NAMALWA (cell line): ENCODE data around the gene GPBP1.
"Not testable (repeated sequence)": the region's sequence is repeated elsewhere in the genome, so short reads cannot be mapped to it uniquely, and the experiment has no call there.

Experiments
- DNase-seq: peaks from one replicate; pipeline ENCODE4 v3.0.0-alpha.2; 2015; ENCODE audit warnings: low spot score

GPBP1 gene, protein sequence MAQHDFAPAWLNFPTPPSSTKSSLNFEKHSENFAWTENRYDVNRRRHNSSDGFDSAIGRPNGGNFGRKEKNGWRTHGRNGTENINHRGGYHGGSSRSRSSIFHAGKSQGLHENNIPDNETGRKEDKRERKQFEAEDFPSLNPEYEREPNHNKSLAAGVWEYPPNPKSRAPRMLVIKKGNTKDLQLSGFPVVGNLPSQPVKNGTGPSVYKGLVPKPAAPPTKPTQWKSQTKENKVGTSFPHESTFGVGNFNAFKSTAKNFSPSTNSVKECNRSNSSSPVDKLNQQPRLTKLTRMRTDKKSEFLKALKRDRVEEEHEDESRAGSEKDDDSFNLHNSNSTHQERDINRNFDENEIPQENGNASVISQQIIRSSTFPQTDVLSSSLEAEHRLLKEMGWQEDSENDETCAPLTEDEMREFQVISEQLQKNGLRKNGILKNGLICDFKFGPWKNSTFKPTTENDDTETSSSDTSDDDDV

DNA sequence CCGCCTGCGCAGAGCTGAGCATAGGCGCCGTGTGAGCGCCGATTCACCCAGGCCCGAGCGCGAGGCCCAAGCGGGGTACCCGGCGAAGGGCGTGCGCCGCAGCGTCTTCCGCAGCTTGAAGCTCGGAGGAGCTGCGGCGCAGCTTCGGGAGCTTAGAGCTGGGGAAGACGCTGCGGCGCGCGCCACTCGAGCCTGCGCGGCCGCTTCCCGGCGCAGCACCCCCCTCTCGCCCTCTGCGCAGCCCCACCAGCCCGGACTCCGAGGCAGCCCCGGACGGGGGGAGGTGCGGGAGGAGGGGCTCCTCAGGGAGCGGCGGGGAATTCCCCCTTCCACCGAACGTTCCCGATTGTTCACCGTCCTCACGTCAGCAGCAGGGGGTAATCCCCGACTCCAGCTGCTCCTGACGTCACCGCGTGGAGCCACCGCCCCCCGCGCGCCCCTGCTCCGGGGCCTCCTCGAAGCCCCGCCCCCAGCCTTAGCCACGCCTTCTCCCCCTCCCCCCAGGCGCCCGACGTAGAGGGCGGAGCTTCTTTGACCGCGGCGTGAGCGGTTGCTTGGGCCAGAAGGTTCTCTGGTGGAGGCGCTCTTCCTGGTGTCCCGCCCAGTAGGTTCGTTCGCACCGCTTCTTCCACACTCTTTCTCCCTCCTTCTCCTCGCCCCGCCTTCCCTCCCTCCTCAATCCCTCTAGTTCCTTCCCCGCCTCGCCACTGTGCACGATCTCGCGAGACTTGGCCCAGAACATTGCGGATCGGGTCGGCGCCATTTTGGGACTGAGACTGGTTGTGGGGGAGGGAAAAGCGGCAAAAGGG lies at the start of gene GPBP1:
TSS of gene GPBP1 (plus strand) at position 741 of the 809 bp plus-strand sequence. CDS start 40,072 bp downstream, outside the sequence.
- DNase-seq, result peak; percentile 95

DNA sequence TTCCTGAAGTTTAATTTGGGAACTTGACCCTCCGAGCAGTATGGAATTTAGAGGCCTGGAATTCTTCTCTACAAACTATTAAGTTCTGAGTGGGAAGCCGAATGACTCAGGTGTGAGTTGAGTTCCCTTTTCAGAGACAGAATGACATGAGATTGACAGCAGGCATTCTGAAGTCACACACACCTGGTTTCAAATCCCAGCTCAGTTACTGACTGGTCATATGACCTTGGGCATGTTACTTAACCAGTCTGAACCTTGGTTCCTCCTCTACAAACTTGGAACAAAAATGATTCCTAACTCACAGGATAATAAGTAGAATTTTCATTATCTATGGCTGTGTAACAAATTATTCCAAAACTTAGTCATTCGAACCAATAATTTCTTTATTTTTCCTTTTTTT lies 45.5 kb upstream of the GPBP1 start:
- DNase-seq, result no peak

DNA sequence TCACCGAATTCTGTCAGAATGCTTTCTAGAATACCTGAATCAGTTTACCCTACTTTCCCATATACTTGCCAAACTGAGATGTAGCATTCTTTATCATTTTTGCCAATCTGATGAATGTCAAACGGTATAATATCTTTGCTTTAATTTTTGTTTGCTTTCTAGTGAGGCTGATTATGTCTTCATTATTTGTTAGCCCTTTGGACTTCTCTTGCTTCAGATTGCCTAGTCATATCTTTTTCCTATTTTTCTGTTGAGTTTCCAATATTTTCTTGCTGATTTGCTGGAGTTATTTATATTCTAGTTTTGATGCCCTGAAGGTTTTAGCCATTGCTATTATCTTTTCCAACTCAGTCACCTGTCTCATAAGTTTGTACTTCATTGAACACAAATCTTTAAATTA lies 40.3 kb upstream of the GPBP1 start:
- DNase-seq, result no peak

DNA sequence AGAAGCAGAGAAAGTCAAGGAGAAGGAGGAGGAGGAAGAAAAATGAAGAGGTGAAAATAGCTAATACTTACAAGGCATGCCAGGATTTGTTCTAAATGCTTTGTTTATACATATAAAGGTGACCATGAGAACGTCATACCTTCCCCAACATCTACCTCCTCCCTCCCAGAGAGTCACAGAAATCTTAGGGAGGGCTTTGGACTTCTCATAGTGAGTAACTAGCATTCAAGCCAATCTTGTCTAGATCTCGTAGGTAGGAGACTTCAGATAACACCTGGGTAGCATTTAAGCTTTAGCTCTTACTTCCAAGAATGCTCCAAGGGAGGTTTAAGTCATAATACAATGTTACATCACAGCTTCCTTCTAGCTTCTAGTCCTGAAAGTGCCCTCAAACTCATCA lies 36.5 kb upstream of the GPBP1 start:
- DNase-seq, result peak; percentile 1

DNA sequence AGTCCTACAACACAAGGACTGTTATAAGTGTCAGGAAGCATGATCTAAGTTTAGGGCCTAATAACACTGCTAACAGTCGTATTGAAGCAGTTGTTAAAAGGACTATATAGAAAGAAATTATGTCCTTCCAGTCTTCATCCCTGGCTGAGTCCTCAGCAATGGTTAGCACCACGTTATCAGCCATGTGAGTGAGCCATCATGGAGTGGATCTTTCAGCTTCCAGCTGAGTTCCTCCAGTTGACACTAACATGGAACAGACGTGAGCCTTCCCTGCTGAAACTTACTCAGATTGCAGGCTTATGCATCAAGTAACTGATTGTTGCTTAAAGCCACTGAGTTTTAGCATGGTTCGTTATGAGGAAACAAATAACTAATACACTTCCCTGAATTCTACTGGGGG lies 21.5 kb upstream of the GPBP1 start:
- no peak for DNase-seq

DNA sequence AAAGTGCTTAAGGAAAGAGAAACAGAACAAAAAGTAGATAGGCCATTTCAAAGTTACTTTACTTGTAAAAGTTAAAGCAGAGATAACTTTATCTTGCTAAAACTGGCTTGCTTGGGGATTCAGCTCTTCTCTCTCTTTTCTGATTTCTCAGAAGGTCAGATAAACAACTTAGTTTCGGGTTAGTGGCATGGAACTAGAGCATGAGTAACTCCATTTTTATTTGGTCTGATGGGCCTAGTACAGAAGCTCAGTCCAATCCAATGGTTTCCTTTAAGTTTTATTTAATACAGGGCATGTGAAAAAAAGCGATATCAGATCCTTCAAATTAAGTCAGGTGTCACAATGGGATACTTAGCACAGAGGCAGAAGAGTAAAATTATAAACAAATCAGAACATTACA lies 18.8 kb upstream of the GPBP1 start:
- no peak for DNase-seq

DNA sequence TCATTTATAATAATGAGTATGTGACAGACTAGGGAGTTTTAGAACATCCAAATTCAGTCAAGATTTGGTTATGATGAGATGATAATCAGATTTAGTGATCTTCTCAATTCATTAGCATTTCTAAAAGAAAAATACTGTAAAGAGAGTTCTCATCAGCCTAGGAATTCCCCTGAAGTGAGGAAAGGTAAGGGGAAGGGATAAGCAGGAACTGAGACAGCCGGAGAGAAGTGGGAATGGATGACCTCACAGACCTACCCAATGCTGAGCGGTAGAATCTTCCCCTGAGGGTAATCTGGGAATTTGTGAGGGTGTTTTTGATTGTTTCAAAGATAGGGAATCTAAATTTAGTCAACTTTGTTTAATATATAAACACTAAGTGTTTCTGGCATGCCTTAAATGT lies 16.7 kb upstream of the GPBP1 start:
- no peak for DNase-seq

DNA sequence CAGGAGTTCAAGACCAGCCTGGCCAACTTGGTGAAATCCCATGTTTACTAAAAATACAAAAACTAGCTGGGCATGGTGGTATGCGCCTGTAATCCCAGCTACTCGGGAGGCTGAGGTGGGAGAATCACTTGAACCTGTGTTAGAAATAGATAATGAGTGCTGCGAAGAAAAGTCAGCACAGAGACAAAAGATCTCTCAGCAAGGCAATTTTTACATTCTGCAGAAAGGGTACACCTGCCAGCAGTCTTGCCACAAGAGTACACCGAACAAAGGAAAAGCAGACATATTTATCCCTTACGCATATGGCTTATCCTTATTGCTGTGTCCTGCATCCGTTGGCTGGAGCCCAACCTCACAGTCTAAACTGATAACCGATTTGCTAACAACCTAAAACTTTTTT lies 16.2 kb upstream of the GPBP1 start:
- DNase-seq, result no peak

DNA sequence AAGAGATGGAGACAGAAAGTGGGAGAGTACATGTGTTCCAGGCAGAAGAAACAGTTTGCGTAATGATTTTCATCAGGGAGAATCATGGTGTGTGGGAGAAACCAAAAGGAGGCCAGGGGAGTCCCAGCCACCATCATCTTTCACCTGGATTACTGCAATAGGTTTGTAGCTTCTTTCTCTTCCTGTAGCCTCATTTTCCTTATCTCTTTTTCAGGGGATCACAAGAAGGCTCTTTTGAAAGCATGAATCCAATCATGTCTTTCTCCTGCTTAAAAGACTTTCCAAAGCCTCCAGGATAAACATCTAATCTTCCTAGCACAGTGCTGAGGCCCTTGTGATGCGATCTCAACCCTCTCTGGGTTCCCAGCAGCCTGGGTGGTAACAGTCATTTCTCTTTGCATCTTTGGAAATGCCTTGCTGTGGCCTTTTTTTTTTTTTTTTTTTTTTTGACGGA lies 10.3 kb upstream of the GPBP1 start:
- no peak for DNase-seq

DNA sequence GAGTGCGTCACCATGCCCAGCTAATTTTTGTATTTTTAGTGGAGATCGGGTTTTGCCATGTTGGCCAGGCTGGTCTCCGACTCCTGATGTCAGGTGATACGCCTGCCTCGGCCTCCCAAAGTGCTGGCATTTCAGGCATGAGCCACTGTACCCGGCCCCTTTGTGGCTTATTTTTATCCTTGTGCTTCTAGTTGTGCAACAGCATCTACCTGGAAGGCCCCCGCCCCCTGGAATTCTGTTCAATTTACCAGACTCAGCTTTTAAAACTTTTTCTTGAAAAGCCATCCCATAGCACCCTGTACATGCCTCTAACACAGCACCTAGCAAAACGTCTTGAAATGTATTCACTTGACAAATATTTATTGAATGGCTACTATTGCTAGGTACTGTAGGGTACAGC lies 9.7 kb upstream of the GPBP1 start:
- DNase-seq, result no peak

DNA sequence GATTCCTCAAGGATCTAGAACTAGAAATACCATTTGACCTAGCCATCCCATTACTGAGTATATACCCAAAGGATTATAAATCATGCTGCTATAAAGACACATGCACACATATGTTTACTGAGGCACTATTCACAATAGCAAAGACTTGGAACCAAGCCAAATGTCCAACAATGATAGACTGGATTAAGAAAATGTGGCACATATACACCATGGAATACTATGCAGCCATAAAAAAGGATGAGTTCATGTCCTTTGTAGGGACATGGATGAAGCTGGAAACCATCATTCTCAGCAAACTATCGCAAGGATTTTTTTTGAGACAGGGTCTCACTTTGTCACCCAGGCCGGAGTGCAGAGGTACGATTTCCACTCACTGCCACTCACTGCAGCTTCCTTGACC lies 8.7 kb upstream of the GPBP1 start:
- DNase-seq, result not testable (repeated sequence)

DNA sequence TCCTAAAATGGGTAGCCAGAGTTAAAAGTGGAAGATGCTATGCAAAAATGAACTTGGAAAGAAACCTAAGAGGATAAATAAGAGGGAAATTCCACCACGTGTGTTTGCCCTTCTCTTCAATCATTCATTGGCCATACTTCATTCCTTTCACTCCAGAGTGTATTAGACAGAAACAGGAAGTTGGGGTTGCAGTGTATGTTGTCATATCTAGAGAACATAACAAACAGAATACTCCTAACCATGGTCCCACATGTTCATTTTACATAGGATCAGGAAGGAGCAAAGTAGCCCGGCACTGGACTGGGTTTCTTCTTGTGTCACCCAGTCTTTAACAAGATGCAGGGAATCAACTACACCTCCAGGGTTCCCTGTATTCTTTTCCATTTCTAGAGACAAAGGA lies 7.6 kb upstream of the GPBP1 start:
- DNase-seq, result peak; percentile 13

DNA sequence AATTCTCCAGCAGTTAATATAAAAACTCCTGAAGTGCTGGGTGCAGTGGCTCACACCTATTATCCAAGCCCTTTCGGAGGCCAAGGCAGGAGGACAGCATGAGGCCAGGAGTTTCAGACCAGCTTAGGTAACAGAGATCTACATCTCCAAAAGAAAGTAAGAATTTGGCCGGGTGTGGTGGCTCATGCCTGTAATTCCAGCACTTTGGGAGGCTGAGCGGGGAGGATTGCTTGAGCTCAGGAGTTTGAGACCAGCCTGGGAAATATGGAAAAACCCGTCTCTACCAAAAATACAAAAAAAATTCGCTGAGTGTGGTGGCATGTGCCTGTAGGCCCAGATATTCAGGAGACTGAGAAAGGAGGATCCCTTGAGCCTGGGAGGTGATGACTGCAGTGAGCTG lies 6.7 kb upstream of the GPBP1 start:
- no peak for DNase-seq

DNA sequence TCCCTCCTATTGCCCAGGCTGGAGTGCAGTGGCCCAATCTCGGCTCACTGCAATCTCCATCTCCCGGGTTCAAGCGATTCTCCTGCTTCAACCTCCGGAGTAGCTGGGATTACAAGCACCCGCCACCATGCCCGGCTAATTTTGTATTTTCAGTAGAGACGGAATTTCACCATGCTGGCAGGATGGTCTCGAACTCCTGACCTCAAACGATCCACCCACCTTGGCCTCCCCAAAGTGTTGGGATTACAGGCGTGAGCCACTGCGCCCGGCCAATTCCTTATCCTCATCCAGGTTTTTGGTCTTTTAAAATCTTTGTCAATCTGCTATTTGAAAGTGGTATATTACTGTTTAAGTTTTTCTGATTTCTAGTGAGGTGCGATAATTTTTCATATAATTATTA lies 3.7 kb upstream of the GPBP1 start:
- DNase-seq, result not testable (repeated sequence)

DNA sequence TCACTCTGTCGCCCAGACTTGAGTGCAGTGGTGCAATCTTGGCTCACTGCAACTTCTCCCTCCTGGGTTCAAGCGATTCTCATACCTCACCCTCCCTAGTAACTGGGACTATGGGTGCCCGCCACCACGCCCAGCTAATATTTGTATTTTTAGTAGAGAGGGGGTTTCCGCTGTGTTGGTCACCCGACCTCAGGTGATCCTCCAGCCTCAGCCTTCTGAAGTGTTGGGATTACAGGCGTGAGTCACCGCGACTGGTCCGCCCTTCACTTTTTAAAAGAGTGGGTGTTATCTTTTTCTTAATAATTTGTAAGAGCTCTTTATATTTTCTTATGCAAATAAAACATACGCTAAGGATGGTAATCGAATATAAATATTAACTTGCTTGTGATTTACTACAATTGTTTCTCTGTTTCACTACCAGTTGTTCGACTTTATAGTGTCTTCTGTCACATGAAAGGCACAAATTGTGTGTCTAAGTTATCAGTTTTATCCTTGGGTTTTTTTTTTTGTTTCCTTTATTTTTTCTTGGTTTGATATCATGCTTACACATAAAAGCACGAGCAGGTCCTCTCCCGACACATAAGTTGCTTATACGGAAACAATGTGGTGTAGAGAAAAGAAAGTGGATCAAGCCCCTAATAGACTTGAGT lies 1.9 kb upstream of the GPBP1 start:
- DNase-seq, result peak; percentile 36

DNA sequence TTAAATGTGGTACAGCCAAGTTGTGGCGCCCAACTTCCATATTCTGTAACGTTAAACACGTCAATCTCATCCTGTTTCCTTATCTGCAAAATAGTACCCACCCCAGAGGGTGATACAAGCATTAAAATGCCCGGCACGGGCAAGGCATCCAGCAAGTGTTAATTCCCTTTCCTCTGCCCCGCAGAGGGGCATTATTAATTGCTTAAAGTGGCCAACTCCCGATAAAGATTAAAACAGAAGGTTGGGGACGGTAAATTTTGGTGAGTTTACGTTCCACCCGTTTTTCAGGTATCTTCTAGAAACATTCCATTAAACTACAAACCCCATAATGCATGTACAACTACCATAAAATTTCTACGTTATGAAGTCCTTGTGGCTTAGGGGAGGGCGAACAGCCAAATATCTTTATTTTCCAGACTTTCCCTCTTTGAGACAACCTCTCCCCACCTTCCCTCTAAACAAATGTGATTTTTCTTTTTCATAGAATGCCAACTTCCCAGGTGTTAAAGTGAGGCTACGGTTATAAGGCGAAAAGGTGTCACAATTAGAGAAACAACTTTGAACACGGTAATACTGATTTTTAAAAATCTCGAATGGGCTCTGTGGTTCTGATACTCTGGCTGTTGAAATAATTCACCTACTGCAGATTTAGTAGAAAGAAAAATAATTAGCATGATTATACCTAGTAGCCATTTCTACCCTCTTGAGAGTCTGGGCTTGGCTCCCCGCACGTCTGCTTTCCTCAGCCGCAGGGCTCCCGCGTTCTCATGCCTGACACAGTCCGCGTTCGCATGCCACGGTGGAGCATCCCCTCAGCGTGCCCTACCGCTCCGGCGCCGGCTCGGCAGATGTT lies 1.2 kb upstream of the GPBP1 start:
- peak; percentile 56 for DNase-seq

DNA sequence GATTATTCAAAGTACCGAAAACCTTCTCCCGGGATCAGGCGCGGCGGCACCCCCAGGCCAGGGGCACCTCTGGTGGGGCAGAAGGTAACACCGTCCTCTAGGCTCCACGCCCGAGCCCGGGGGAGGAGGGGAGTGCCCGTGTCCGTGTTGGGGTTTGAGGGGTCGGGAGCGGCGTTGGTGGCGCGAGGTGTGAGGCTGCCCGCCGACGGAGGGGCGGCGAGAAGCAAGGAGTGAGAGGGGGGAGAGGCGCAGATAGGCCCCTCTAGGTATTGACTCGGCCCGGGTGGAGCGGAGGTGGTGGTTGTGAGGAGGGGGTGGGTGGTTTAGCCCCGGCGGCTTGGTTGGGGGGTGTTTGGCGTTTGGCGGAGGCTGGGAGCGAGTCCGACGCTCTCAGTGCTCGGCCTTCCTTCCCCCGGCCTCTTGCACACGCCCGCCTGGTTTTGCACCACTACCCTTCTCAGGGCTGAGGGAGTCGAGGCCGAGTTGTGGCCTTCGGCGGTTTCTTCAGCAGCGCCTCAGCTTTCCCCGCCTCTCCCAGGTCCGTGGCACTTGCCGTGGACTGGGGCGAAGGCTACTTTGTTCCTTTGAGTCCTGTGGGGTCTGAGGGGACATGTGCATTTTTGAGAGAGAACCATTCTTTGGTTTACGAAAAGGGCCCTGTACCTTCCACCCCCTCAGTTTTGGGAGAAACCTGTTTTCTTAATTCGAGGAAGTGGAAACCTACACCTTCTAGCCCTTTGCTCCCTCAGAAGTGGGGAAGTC lies 450 bp downstream of the GPBP1 start:
- DNase-seq, result peak; percentile 58

DNA sequence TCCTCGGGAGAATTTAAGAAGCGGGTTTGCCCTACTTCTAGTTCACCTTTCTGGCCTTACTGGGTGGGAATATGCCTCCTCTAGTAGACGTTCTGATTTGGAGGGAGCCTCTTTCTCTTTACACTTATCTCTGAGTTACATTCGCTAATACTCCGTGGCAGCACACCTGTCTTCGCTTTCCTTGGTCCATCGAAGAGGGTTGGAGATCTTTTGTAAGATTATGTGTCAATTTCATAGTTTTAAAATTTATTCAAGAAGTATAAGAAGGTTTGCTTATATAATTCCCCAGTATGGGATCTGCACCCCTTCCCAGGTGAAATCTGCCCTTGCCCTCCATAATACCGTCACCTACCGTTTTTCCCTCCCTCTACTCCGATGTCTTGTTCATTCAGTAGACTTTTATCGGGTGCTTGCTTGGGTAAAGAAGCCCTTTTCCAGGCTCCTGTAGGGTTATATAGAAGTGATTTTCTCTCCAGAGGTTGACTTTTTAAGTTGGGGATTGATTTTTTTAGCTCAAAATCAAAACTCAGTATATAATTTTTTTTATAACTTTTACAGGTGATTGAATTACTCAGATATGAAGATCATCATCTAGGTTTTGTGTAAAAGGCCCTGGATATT lies 1.1 kb downstream of the GPBP1 start:
- peak; percentile 37 for DNase-seq

DNA sequence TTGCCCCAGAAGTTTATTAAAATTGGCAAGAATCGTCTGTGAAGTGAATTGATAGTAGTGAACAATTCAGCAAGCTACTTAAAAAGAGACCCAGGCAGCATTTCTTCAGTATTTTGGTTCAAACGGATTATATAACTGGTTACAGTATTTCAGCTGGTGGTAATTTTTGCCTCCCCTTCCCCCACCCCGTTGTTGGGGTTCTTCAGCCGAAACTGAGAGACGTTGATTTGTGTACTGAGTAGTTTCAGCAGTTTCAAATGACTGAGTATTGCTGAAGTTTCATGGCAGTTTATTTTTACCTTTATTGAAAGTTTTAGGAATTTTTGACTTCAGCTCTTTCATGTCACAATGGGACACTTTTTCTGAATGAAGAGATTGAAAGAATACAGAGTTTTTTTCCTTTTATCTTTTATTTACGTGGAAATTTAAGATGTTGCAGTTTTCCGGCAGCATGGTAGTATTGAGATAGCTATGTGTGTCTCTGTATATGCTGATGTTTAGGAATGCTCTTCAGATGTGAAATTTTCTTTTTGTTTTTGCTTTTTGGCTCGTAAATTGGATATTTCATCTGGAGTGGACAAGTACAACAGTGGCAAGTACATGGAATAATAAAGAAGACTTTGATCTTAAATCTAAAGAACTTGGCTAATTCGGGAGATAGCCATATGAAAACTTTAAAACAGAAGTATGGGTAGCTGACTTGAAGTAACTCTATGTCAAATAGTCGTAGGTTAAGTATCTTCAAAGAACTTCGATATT lies 1.9 kb downstream of the GPBP1 start:
- peak; percentile 54 for DNase-seq
